Measurements from ENCODE around the gene HOXC13.

GRCh38 chr12:53994009-53994263, 55.3 kb downstream of the HOXC13 start:
- TF ChIP-seq POLR2A (IDR thresholded peaks at IDR 0.05) (no peak), CTCF (IDR thresholded peaks at IDR 0.05) (no peak)
